ENCODE data around the gene DRAXIN. TPM values are rescaled to one million over a fixed set of nuclear protein-coding genes. Genes with fewer than 3 reads are reported as not detected.

Gene DRAXIN
- total RNA-seq, 1 donor from 2014 or later: 0.24 TPM

GRCh38 chr1:11714831-11715575, 23.5 kb downstream of the DRAXIN start:
- H3K27ac ChIP-seq: no peak overlapping the region
- H3K4me3 ChIP-seq: no peak overlapping the region
- H3K4me1 ChIP-seq: peaks cover 11% of the 10 kb centered on the region
- intact Hi-C loops (cut with DNase I): loop anchor here (10.0 kb wide), 1 partner anchor 50 kb away; the partner anchor contains the start of gene FBXO6
- ATAC-seq: no peak
- no peaks in the 10 kb centered on the region for H3K9me3 ChIP-seq
- DNase-seq: no peak
- TF ChIP-seq CTCF (IDR thresholded peaks at IDR 0.05): no peak
- H3K36me3 ChIP-seq: no peaks in the 10 kb centered on the region
- peaks cover 7% of the 10 kb centered on the region for H3K27me3 ChIP-seq (ENCODE audit: low read depth)

- ATAC-seq (peak; percentile 90 to 93), DNase-seq (peak; percentile 91)
- intact Hi-C loops (cut with DNase I): loop anchor here (10.0 kb wide), 1 partner anchor 55 kb away; the partner anchor contains the start of gene FBXO6
- Histone ChIP-seq H3K27ac (peak overlapping the region; percentile 85), H3K36me3 (no peaks in the 10 kb centered on the region), H3K9me3 (no peaks in the 10 kb centered on the region), H3K4me1 (peaks cover 21% of the 10 kb centered on the region), H3K27me3 (ENCODE audit: low read depth) (no peaks in the 10 kb centered on the region), H3K4me3 (peak overlapping the region; percentile 57)
- peak; percentile 98 for TF ChIP-seq CTCF (IDR thresholded peaks at IDR 0.05)
These were observed 28.0 kb downstream of the DRAXIN start for GRCh38 chr1:11719313-11720032.

GRCh38 chr1:11720033-11720376, 28.5 kb downstream of the DRAXIN start:
- Histone ChIP-seq H3K27ac (no peak overlapping the region), H3K9me3 (no peaks in the 10 kb centered on the region), H3K4me1 (peaks cover 21% of the 10 kb centered on the region), H3K27me3 (ENCODE audit: low read depth) (no peaks in the 10 kb centered on the region), H3K4me3 (no peak overlapping the region), H3K36me3 (no peaks in the 10 kb centered on the region)
- DNase-seq (no peak), ATAC-seq (no peak)
- TF ChIP-seq CTCF (IDR thresholded peaks at IDR 0.05): no peak
- intact Hi-C loops (cut with DNase I): no loop called here

GRCh38 chr1:11720525-11720924, 29.0 kb downstream of the DRAXIN start:
- ATAC-seq (no peak), DNase-seq (no peak)
- H3K4me1 ChIP-seq: peaks cover 22% of the 10 kb centered on the region
- no peak overlapping the region for H3K27ac ChIP-seq
- no peak for TF ChIP-seq CTCF (IDR thresholded peaks at IDR 0.05)
- intact Hi-C loops (cut with DNase I): no loop called here
- H3K9me3 ChIP-seq: no peaks in the 10 kb centered on the region
- H3K36me3 ChIP-seq: no peaks in the 10 kb centered on the region
- H3K4me3 ChIP-seq: no peak overlapping the region
- no peaks in the 10 kb centered on the region for H3K27me3 ChIP-seq (ENCODE audit: low read depth)

GRCh38 chr1:11721311-11721710, 29.8 kb downstream of the DRAXIN start:
- DNase-seq (no peak), ATAC-seq (no peak)
- intact Hi-C loops (cut with DNase I): no loop called here
- H3K9me3 ChIP-seq: no peaks in the 10 kb centered on the region
- peaks cover 25% of the 10 kb centered on the region for H3K4me1 ChIP-seq
- H3K36me3 ChIP-seq: no peaks in the 10 kb centered on the region
- no peaks in the 10 kb centered on the region for H3K27me3 ChIP-seq (ENCODE audit: low read depth)
- no peak for TF ChIP-seq CTCF (IDR thresholded peaks at IDR 0.05)
- H3K4me3 ChIP-seq: no peak overlapping the region
- no peak overlapping the region for H3K27ac ChIP-seq
